Eye (tissue), 1 donor: Measurements from ENCODE around the gene METTL26.
A peak's percentile ranks its signal among the peaks of the same experiment; 100 is the strongest.

ENCODE experiments used
- DNase-seq: peaks from one replicate; pipeline ENCODE4 v3.0.0-alpha.2; 2015

Gene METTL26

DNA sequence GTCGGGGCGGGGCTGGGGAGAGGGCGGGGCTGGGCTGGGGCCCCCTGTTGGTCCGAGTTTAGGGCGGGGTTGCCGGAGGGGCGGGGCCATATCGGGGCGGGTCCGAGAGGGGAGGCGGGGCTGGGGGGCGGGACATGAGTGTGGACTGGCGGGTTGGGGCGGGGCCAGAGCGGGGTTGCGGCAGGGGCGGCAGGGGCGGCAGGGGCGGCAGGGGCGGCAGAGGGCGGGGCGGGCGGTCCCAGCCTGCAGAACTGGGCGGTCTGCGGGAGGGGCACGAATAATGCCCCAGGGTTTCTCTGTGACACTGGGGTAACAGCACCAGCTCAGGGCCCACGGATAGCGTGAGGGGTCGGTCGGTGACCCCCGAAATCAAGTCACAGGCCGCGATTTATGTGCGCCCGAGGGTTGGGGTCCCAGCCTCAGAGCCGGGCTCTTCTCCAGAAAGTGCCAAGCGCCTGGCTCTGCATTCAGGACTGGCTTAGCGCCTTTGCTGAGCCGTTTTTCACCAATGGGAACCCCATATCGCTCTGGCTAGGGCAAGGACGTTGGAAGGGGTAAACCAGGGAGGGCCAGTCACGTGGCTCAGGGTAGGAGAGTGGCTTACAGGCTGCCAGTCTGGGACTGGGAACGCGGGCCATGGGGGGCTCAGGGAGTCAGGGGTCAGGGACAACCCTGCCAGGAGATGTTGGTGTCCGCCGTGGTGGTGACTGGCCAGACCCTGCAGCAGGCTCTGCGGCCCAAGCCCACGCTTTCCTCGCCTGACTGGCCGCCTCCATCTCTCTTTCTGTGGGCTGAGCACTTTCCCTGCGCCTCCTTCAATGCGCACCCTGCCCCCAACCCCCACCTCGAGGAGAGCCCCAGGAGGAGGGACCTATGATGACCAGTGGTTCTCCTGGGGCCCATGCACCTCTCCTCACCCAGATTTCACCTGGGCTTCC lies 1.2 kb upstream of the METTL26 start:
- peak; percentile 77 for DNase-seq

DNA sequence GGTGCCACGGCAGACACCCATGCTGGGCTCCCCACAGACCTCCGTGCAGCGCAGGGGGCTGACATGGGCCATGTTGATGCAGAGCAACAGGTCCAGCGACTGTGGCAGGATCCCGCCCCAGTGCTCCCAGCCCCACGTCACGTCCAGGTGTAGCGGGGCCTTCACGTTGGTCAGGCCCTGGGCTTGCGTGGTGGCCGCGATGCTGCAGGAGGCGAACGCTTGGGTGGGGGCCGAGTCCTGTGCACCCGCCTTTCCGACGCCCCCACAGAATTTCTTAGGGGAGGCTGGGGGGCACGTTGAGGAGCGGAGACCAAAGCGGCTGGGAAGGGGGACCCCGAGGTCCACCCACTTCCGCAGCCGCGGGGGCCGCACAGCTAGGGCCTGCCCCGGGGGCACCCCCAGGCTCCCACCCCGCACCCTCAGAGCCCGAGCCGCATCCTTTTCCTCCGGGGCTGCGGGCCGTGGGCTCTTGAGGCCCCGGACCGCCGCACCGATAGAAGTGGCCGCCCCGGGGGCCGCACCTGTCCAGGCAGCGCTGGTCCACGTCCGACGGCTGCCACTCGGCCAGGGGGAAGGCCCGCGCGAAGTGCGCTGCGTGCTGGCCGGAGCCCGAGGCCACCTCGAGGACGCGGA lies 416 bp downstream of the METTL26 start:
- DNase-seq, result no peak

DNA sequence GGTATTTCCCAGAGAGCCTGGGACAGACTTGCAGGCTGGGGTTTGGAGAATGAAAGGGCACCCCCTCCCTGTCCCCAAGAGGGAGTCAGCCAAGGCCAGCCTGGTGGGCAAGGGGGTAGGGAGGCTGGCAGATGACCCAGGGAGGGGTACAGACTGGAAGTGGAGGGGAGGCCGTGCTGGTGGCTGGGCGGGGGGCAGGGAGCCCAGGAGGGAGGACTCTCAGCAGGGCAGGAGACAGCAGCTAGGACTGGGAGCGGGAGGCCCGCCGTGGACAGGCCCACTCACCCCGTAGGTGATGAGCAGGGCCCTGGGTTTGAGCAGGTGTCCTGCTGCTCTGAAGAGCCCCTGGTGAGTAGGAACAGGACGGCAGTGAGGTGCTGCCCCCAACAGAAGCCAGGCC lies 1.1 kb downstream of the METTL26 start:
- no peak for DNase-seq

- no peak for DNase-seq
Observed at GRCh38 chr16:634051-634670, 1.9 kb downstream of the METTL26 start.

DNA sequence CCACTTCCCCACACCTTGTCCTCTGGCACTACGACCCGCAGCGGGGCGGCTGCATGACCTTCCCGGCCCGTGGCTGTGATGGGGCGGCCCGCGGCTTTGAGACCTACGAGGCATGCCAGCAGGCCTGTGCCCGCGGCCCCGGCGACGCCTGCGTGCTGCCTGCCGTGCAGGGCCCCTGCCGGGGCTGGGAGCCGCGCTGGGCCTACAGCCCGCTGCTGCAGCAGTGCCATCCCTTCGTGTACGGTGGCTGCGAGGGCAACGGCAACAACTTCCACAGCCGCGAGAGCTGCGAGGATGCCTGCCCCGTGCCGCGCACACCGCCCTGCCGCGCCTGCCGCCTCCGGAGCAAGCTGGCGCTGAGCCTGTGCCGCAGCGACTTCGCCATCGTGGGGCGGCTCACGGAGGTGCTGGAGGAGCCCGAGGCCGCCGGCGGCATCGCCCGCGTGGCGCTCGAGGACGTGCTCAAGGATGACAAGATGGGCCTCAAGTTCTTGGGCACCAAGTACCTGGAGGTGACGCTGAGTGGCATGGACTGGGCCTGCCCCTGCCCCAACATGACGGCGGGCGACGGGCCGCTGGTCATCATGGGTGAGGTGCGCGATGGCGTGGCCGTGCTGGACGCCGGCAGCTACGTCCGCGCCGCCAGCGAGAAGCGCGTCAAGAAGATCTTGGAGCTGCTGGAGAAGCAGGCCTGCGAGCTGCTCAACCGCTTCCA lies 2.6 kb downstream of the METTL26 start:
- DNase-seq, result no peak

DNA sequence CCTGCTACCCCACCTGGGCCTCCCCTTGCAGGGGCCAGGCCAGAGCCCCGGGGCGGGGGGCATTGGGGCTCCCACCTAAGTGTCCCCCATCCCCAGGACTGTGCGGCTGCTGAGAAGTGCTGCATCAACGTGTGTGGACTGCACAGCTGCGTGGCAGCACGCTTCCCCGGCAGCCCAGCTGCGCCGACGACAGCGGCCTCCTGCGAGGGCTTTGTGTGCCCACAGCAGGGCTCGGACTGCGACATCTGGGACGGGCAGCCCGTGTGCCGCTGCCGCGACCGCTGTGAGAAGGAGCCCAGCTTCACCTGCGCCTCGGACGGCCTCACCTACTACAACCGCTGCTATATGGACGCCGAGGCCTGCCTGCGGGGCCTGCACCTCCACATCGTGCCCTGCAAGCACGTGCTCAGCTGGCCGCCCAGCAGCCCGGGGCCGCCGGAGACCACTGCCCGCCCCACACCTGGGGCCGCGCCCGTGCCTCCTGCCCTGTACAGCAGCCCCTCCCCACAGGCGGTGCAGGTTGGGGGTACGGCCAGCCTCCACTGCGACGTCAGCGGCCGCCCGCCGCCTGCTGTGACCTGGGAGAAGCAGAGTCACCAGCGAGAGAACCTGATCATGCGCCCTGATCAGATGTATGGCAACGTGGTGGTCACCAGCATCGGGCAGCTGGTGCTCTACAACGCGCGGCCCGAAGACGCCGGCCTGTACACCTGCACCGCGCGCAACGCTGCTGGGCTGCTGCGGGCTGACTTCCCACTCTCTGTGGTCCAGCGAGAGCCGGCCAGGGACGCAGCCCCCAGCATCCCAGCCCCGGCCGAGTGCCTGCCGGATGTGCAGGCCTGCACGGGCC lies 3.4 kb downstream of the METTL26 start:
- DNase-seq, result no peak

DNA sequence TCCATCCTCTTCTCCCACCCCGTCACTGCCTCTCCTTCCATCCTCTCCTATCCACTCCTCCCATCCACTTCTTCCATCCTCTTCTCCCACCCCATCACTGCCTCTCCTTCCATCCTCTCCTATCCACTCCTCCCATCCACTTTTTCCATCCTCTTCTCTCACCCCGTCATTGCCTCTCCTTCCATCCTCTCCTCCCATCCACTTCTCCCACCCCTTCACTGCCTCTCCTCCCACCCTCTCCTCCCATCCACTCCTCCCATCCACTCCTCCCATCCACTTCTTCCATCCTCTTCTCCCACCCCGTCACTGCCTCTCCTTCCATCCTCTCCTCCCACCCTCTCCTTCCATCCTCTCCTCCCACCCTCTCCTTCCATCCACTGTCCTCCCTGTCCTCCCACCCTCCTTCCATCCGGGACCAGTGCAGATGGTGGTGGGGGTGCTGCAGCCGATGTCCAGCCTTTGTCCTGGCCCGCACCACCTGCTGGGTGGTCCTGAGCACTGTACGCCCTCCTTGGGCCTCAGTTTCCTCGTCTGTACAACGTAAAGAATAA lies 4.2 kb downstream of the METTL26 start:
- no peak for DNase-seq

- DNase-seq, result peak; percentile 69
Observed at GRCh38 chr16:630815-631405, 5.2 kb downstream of the METTL26 start, which contains the start of gene WFIKKN1. Gene WFIKKN1 (plus strand): TSS chr16:630985. CDS start chr16:631254, 269 bp downstream.

GRCh38 chr16:630249-630814 lies 5.8 kb downstream of the METTL26 start:
- DNase-seq, result peak; percentile 61

DNA sequence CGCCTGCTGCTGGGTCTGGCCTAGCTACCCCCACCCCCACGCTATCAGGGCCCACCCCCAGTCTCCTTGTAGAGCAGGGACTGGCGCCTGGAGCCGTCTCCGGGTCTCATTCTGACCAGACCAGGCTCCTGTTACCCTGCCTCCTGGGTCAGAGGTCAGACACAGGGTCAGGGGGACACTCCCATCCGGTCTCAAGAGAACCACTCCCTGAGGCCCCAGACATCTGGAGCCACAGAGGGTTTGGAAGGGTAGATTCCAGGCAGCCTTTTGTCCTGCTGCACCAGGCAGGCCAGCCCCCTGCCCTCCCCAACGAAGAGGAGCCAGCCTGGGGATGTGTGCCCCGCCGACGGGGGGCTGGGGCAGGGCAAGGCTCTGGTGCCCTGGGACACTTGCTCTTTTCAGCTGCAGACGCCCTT lies 6.3 kb downstream of the METTL26 start:
- no peak for DNase-seq

- DNase-seq, result peak; percentile 85
Observed at GRCh38 chr16:629185-629832, 6.8 kb downstream of the METTL26 start.

DNA sequence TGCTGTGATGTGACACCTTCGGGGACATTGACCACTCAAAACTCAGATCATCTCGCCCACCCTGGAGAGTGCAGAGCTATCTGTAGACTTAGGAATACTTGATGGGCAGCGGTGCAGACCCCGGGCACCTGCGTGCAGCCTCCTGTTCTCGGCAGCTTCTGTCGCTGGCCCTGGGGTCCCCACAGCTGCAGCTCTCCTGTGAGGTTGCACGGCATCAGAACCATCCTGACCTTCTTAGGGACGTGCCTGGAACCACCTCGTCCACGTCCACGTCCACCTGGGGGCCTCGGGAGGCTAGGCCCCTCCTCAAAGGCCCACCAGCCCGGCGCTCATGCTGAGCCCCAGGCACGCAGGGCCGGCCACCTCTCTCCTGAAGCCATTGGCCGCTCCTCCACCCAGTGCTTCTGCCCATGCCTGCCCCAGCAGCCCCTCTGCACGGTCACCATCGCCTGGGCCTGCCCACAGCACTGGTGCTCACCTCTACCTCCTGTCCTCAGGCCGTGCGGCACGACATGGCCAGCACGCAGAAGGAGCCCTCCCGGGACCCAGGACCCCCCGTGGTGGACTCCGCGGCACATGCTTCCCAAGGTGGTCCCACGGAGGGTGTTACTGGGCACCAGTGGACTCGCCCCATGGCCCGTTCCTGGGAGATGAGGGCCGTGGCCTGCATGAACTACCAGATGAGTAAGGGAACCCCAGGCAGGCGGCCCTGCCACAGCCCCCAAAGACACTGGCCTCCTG lies 7.6 kb downstream of the METTL26 start:
- DNase-seq, result no peak

- DNase-seq, result no peak
Observed at GRCh38 chr16:627454-628239, 8.5 kb downstream of the METTL26 start.

DNA sequence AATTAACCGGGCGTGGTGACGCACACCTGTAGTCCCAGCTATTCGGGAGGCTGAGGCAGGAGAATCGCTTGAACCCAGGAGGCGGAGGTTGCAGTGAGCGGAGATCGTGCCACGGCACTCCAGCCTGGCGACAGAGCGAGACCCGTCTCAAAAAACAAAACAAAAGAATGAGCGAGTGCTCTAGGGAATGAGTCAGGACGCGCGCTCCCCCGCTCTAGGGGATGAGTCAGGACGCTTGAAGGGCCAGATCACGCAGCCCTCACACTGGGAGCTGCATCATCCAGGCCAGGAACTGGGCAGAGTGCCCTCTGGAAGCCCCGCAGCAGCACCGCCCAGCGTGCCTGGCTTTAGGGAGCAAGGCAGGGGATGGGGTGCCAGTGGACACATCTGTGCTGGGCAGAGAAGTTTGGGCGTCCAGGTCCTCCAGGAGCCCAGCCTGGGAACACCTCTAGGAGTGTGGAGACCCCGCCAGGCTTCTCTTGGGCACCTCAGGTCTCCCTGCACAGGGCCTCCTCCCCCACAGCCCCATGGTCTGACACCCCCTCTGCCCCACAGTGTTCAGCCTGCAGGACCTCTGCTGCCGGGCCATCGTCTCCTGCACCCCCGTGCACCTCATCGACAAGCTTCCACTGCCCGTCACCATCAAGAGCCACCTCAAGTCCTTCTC lies 9.2 kb downstream of the METTL26 start:
- no peak for DNase-seq

DNA sequence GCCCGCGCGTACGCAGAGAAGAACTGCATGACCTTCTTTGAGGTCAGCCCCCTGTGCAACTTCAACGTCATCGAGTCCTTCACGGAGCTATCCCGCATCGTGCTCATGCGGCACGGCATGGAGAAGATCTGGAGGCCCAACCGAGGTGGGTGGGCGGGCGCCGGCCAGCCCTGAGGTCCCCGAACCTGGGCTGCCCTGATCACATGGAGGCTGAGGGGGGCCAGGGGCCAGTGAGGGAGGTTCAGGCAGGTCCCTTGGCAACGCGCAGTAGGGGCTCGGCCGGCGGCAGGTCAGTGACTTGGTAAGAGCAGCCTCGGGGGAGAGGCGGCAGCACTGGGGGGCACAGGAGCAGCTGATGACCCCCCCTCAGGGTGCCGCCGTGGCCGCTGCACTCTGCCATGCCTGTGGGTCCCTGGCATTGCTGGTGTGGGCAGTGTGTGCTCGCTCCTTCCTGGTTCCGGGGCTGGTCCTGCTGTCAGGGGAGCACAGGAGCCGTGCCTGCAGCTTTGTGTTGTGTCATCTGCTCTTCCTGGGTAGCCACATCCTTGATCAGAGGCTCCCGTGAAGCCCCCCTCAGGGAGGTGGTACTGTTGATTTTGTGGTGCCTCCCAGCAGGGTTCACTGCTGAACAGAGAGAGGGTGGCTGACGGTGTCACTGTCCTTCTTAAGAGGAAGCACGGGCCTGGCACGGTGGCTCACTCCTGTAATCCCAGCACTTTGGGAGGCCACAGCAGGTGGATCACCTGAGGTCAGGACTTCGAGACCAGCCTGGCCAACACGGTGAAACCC lies 9.9 kb downstream of the METTL26 start:
- no peak for DNase-seq

DNA sequence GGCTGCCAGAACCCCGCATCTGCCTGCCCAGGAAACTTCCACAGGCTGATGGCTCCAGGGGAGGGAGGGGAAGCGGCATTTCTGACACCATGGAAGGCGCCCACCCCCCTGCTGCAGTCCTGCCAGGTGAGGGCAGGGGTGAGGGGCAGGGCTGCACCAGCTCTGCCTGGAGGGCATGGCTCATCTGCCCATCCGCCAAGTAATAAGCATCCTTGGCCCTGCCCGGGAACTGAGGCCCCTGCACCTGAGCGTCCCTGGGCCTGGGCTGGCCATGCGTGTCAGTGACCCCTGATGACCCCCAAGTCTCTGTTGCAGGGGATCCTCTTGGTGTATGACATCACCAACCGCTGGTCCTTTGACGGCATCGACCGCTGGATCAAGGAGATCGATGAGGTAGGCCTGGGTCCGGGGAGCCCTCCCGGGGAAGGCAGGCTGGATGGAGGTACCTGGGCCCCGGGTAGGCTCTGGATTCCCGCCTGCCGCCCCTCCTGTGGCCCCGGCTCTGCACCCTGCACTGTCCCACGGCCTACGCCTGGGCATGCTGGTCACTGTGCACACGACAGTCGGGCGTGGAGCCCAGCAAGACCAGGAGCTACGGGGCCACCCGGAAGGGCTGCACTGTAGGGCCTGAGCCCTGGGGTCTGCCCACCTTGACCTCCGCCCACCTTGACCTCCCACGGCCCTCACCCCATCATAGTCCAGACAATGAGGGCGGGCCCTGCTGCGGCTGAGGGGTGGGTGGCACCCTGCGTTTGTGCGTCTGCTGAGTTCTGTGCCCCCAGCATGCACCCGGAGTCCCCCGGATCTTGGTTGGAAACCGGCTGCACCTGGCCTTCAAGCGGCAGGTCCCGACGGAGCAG lies 10.8 kb downstream of the METTL26 start:
- DNase-seq, result no peak
